Fibroblast of the aortic adventitia (primary cell): ENCODE results near the gene DENND1A. TPM values are rescaled to one million over a fixed set of nuclear protein-coding genes. Genes with fewer than 3 reads are reported as not detected.

Experiments
- DNase-seq: peaks from one replicate; pipeline ENCODE4 v3.0.0-alpha.2; 2010; ENCODE audit warnings: low read depth
- H3K4me3 ChIP-seq: 2 replicates; pipeline ENCODE4 v1.5.1; 2011; ENCODE audit warnings: low read depth, mild to moderate bottlenecking, control low read depth, low read length, moderate library complexity
- total RNA-seq: library from RNA; depleted of rRNA; stranded (reverse); fragments of >200 nt; gene quantifications from 2 replicates; pipeline ENCODE4 v1.2.3, GENCODE V29; 2012; ENCODE audit warnings: low replicate concordance
- TF ChIP-seq, protein P1 (sequence below): IDR thresholded peaks from 2 replicates; pipeline ENCODE4 v1.5.1; 2011; ENCODE audit warnings: mild to moderate bottlenecking, low read length, control low read depth, inconsistent platforms; ENCODE audit not compliant: insufficient read depth

DENND1A gene
- total RNA-seq, 1 donor = 27.7 TPM

DNA sequence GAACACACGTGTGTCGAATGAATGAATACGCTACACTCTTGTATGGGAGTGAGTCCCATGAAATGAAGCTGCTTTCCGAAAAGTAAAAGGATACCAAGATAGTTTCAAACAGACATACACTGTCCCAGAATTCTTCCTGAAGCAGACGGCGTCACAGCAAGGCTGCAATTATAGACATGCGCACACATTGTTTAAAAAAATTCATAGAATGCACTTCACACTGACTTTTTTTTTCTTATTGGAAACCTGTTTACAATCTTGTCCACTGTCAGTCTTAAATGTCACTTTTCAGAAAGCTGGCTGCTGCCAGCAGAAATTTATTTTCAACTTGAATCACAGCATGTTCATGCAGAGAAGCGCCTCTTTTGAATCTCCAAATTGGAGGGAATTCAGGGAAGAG lies 449.1 kb downstream of the DENND1A start:
- H3K4me3 ChIP-seq = no peak overlapping the region
- DNase-seq = no peak
- TF ChIP-seq, protein P1, sequence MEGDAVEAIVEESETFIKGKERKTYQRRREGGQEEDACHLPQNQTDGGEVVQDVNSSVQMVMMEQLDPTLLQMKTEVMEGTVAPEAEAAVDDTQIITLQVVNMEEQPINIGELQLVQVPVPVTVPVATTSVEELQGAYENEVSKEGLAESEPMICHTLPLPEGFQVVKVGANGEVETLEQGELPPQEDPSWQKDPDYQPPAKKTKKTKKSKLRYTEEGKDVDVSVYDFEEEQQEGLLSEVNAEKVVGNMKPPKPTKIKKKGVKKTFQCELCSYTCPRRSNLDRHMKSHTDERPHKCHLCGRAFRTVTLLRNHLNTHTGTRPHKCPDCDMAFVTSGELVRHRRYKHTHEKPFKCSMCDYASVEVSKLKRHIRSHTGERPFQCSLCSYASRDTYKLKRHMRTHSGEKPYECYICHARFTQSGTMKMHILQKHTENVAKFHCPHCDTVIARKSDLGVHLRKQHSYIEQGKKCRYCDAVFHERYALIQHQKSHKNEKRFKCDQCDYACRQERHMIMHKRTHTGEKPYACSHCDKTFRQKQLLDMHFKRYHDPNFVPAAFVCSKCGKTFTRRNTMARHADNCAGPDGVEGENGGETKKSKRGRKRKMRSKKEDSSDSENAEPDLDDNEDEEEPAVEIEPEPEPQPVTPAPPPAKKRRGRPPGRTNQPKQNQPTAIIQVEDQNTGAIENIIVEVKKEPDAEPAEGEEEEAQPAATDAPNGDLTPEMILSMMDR = no peak

DNA sequence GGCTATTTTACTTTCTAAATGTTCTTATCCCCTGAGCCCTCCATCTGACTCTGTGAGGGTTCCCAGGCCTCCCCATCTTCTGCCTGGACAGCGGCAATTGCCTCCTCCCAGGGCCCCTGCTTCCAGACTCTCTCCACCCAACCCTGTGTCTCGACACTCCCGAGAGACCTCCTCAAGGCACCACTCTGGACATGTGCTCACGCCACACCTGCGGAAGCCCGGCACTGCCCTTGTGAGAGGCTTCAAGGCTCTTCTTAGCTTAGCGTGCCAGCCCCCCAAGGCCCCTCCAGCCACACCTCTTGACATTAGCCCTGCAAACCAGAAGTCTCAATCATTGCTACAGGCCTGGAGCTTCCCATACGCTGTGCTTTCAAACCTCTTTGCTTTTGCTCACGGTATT lies 449.8 kb downstream of the DENND1A start:
- TF ChIP-seq, protein P1 = no peak
- no peak overlapping the region for H3K4me3 ChIP-seq
- DNase-seq = no peak

DNA sequence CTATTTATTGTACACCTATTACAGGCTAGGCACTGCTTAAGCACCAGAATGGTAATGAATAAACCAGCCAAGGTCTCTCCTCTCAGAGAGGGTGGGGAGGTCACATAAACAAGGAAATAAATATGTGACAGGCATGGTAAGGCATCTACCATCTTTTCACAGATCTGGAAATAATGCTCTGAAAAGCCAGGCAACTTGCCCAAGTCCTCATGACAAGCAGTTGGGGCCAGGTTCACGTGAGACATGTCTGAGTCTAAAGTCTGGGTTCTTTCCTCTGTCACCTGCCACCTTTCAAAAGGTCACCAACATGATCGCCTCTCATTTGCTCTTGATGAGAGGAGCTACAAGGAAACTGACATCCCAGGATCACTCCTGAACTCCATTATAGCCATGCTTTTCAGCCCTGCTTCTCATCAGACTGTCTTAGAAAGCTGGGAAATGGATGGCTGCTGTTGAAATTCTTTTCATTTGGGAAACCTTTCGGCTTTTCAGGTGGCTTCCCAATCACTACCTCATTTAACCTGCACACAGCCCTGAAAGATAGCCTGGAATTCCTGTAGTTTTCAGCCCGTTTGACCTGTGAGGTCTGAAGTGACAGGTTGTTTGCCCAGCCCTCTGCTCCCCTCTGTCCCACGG lies 450.8 kb downstream of the DENND1A start:
- no peak for DNase-seq
- TF ChIP-seq, protein P1 = no peak

DNA sequence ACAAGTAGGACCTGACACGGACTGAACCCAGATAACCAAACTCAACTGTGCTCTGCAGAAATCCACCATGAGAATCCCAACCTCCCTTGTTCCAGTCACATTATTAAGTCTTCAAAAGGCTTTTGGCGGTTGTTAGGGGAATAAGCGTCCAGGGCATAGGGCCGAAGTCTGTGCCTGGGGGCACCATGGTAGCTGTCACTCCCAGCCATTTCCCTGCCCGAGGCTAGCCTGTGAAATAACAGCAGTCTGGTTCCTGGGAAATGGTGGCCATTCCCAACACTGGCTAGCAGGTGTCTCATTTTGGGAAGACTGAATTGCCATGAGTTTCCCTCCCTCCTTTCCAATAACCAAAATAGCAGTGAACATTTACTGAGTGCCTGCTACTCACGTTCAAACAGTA lies 451.8 kb downstream of the DENND1A start:
- no peak for DNase-seq
- TF ChIP-seq, protein P1 = no peak

More for the DNA sequence above, 450.8 kb downstream of the DENND1A start:
- H3K4me3 ChIP-seq = no peak overlapping the region

DNA sequence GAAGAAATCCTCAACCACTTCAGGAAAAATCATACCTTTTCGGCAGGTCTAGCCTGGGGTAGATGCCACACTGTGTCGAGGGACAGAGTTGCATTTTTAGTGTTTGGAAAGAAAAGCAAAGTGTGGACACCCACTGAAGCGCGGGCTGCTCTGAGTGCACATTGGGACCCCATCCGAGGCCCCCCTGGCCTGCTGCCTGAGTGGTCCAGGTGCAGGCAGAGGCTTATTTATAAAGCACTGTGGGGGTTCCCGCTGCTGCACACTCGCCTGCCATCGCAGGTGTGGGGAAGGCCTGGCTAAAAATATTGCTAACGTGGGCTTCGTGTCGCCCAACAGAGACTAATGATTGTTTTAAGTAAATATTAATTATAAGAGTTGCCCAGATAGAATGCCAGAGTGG lies 454.5 kb downstream of the DENND1A start:
- DNase-seq = no peak
- H3K4me3 ChIP-seq = no peak overlapping the region
- TF ChIP-seq, protein P1 = no peak

More for the DNA sequence above, 451.8 kb downstream of the DENND1A start:
- no peak overlapping the region for H3K4me3 ChIP-seq

DNA sequence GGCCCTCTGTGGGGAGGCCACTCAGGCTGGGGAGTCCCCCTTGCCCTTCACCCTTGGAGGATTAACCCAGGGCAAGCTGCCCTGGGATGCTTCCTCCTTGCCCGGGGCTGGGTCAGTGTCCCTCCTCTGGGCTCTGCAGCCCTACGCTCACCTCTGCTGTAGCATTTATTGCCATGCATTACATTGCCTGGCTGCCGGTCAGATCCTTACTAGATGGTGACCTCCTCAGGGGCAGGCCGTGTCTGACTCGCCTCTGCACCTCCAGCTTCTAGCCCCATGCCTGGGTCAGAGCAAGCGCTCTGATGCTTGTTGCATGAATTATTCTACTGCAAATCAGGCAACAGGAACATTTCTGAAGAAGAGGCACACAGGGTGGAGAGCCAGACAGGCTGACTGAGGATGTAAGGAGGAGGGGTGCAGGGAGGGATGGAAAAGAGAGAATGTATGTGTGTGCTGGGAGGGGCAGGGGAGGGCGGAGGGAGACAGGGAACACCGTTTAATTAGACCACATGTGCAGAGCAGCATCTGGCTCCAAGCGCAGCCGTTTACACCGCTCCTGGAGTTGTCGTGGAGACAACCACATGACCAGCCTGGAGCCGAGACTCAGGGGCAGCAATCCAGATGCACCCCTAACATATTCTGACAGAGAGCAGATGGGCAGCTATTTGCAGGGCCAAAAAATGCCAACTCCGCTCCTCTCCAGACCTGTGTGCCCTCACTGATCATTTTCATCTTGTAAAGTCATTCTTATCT lies 456.9 kb downstream of the DENND1A start:
- no peak overlapping the region for H3K4me3 ChIP-seq
- DNase-seq = no peak
- TF ChIP-seq, protein P1 = no peak
